A549 (cell line): ENCODE results near the gene RPTOR.

Experiments used
- CHD2 ChIP-seq: fragments of 150-350 bp; IDR thresholded peaks from 2 replicates; pipeline ENCODE4 v1.6.1; 2014; ENCODE audit warnings: low read length; ENCODE audit not compliant: partially characterized antibody
- CTCF ChIP-seq: fragments of >200 bp; sonication (Bioruptor Twin); formaldehyde crosslinking; IDR thresholded peaks from 3 replicates; pipeline ENCODE4 v1.5.1; 2016
- ESRRA ChIP-seq: fragments of 150-350 bp; IDR thresholded peaks from 2 replicates; pipeline ENCODE4 v1.6.1; 2014; ENCODE audit warnings: mild to moderate bottlenecking, low read length, borderline replicate concordance
- FOSL2 ChIP-seq, 2 experiments: fragments of 450-650 bp in 1 of 2; fragments of >200 bp in 1 of 2; sonication (Bioruptor Twin) in 1 of 2; formaldehyde crosslinking; IDR thresholded peaks; 2 replicates each; pipeline versions ENCODE4 v1.5.0 to v1.6.1; 2016 to 2020; ENCODE audit warnings: mild to moderate bottlenecking in 1 of 2, moderate library complexity in 1 of 2
- HDAC2 ChIP-seq: fragments of 200-600 bp; sonication (generic); IDR thresholded peaks from 2 replicates; pipeline ENCODE4 v1.6.1; 2016
- HEYL ChIP-seq: fragments of 250-450 bp; sonication (Bioruptor Pico); IDR thresholded peaks from 2 replicates; pipeline ENCODE4 v1.8.0; 2021; ENCODE audit warnings: mild to moderate bottlenecking, moderate library complexity
- KDM1A ChIP-seq: fragments of 200-600 bp; sonication (generic); IDR thresholded peaks from 2 replicates; pipeline ENCODE4 v1.6.1; 2016; ENCODE audit warnings: low read depth, mild to moderate bottlenecking
- MAFK ChIP-seq: fragments of 450-650 bp; IDR thresholded peaks from 2 replicates; pipeline ENCODE4 v1.6.1; 2014; ENCODE audit not compliant: partially characterized antibody
- MAZ ChIP-seq: fragments of 150-350 bp; IDR thresholded peaks from 2 replicates; pipeline ENCODE4 v1.6.1; 2014; ENCODE audit warnings: antibody characterized with exemption, low read depth, low read length, borderline replicate concordance
- MYC ChIP-seq: IDR thresholded peaks from 2 replicates; pipeline ENCODE4 v1.6.1; 2012; ENCODE audit warnings: mild to moderate bottlenecking, inconsistent platforms, low read length, improper control_type of control experiment, borderline replicate concordance
- POLR2A ChIP-seq: IDR thresholded peaks from 2 replicates; pipeline ENCODE4 v1.6.1; 2012; ENCODE audit warnings: mild to moderate bottlenecking, low read length
- RCOR1 ChIP-seq: fragments of 150-350 bp; IDR thresholded peaks from 2 replicates; pipeline ENCODE4 v1.6.1; 2014; ENCODE audit warnings: antibody characterized with exemption, low read length, low read depth
- TP53 ChIP-seq: fragments of 250-450 bp; sonication (Bioruptor Pico); IDR thresholded peaks from 2 replicates; pipeline ENCODE4 v1.5.0; 2021; ENCODE audit warnings: mild to moderate bottlenecking, moderate library complexity

- TF ChIP-seq CTCF (no peak), MAFK (no peak), HDAC2 (no peak), POLR2A (no peak), ESRRA (no peak), FOSL2 (IDR thresholded peaks at IDR 0.05) (no peak), FOSL2 (CRISPR knock-in tag; IDR thresholded peaks at IDR 0.05) (no peak), HEYL (CRISPR knock-in tag) (no peak), CHD2 (no peak), MYC (no peak), MAZ (no peak), TP53 (CRISPR knock-in tag) (no peak), RCOR1 (no peak), KDM1A (no peak)
These were observed 263.2 kb downstream of the RPTOR start for GRCh38 chr17:80807882-80808281.
